Mucosa of rectum (tissue), 2 donors: ENCODE measurements around the gene EIF3B.
"Not testable (repeated sequence)": the region's sequence is repeated elsewhere in the genome, so short reads cannot be mapped to it uniquely, and the experiment has no call there.

Experiments used
- H3K27ac ChIP-seq, 2 donors: one replicate each; pipeline ENCODE4 v1.7.0; 2013; ENCODE audit warnings: inconsistent platforms in 2 of 2, low read depth in 2 of 2, low read length in 2 of 2
- H3K27me3 ChIP-seq, 2 donors: one replicate each; pipeline ENCODE4 v1.7.0; 2013; ENCODE audit warnings: low read length in 2 of 2; ENCODE audit not compliant: control insufficient read depth in 2 of 2, insufficient read depth in 2 of 2
- H3K36me3 ChIP-seq, 2 donors: one replicate each; pipeline ENCODE4 v1.7.0; 2013; ENCODE audit warnings: low read length in 2 of 2; ENCODE audit not compliant: control insufficient read depth in 2 of 2, insufficient read depth in 2 of 2
- H3K4me1 ChIP-seq, 2 donors: one replicate each; pipeline ENCODE4 v1.7.0; 2013; ENCODE audit warnings: low read length in 2 of 2, mild to moderate bottlenecking in 1 of 2; ENCODE audit not compliant: control insufficient read depth in 2 of 2, insufficient read depth in 2 of 2
- H3K4me3 ChIP-seq, 2 donors: one replicate each; pipeline ENCODE4 v1.7.0; 2013; ENCODE audit warnings: low read length in 2 of 2
- H3K9ac ChIP-seq, 2 donors: one replicate each; pipeline ENCODE4 v1.7.0; 2013; ENCODE audit warnings: low read length in 2 of 2, low read depth in 1 of 2, mild to moderate bottlenecking in 1 of 2
- H3K9me3 ChIP-seq, 2 donors: one replicate each; pipeline ENCODE4 v1.7.0; 2013; ENCODE audit warnings: low read length in 2 of 2; ENCODE audit not compliant: control insufficient read depth in 2 of 2
- donor health status: healthy.
- donor health status: Normal muscosa, but diverticular disease.

The EIF3B gene

DNA sequence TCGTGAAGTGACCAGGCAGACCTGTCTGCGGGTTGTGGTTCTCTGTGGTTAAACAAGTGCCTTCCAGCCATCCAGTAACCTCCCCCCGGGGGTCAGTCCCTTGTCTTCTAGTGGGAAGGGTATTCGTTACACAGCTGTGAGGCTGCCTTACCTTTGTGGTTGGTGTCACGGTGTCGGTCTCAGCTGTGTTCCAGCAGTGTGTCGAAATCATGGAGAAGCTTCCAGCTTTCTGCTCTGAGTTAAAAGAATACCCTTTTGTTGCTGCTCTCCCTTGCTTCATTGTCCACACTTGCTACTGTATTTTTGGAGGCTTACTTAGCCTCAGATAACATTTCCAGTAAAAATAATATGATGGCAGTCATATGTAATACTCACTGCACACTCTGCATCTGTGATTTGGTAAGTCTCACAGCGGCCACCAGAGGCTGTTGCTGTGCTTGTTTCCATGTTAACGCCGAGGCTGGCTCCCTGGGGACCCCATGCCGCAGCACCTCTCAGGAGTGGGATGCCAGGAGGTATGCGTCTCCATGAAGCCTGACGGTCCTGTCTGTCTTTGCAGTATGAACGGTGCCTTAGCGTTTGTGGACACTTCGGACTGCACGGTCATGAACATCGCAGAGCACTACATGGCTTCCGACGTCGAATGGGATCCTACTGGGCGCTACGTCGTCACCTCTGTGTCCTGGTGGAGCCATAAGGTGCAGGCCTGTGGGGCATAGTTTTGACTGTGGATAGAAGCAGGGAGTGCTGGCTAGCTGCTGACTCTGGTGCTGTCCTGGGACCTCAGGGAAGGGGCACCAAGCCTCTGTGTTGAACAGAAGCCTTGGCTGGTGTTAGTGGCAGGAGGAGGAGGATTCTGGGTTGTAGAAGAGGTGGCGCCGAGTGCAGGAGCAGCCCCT lies 20.5 kb downstream of the EIF3B start:
- no peak overlapping the region for H3K27ac ChIP-seq
- H3K4me3 ChIP-seq, result no peak overlapping the region
- no peaks in the 10 kb centered on the region for H3K9me3 ChIP-seq
- peaks cover 80 to 88% of the 10 kb centered on the region in 2 donors for H3K36me3 ChIP-seq
- no peaks in the 10 kb centered on the region for H3K4me1 ChIP-seq
- H3K27me3 ChIP-seq, result no peaks in the 10 kb centered on the region
- no peak overlapping the region for H3K9ac ChIP-seq

DNA sequence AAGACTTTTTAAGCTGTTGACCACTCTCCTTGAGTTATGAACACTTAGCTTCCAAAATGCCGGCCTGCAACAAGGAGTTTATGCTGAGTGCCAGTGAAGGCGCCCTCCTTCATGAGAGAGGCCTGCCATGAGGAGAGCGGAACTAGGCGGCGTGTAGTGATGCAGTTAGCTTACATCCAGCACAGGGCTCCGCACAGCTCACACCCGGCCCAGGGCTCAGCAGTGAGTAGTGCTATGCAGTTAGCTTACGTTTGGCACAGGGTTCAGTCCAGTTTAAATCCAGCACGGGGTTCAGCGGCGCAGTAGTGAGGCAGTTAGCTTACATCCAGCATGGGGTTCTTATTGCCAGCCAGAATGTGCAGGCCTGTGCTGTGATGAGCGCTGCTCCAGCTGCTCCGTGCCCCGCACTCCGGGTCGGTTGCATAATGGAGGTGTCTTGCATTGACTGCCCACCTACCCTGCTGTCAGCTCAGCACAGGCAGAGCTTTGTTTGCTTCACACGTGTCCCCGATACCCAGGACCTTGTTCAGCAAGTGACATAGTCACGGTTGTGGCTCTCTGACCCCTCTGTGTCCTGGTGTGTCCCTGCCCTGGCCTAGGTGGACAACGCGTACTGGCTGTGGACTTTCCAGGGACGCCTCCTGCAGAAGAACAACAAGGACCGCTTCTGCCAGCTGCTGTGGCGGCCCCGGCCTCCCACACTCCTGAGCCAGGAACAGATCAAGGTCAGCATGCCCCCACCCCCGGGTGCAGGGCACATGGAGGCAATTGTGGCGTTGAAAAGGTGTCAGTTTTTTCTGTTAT lies 21.9 kb downstream of the EIF3B start:
- H3K27ac ChIP-seq, result no peak overlapping the region
- peaks cover 86 to 90% of the 10 kb centered on the region in 2 donors for H3K36me3 ChIP-seq
- H3K4me3 ChIP-seq, result no peak overlapping the region
- H3K9ac ChIP-seq, result no peak overlapping the region
- H3K4me1 ChIP-seq, result no peaks in the 10 kb centered on the region
- no peaks in the 10 kb centered on the region for H3K27me3 ChIP-seq
- H3K9me3 ChIP-seq, result no peaks in the 10 kb centered on the region

DNA sequence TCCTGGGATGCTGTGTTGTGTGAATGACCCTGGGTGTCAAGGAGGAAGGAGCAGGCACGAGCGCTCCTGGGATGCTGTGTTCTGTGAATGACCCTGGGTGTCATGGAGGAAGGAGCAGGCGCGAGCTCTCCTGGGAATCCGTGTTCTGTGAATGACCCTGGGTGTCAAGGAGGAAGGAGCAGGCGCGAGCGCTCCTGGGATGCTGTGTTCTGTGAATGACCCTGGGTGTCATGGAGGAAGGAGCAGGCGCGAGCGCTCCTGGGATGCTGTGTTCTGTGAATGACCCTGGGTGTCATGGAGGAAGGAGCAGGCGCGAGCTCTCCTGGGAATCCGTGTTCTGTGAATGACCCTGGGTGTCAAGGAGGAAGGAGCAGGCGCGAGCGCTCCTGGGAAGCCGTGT lies 22.9 kb downstream of the EIF3B start:
- not testable (repeated sequence) for H3K9ac ChIP-seq, H3K27ac ChIP-seq, H3K9me3 ChIP-seq, H3K27me3 ChIP-seq, H3K4me3 ChIP-seq, H3K4me1 ChIP-seq
- H3K36me3 ChIP-seq, result peaks cover 78 to 84% of the 10 kb centered on the region in 2 donors

DNA sequence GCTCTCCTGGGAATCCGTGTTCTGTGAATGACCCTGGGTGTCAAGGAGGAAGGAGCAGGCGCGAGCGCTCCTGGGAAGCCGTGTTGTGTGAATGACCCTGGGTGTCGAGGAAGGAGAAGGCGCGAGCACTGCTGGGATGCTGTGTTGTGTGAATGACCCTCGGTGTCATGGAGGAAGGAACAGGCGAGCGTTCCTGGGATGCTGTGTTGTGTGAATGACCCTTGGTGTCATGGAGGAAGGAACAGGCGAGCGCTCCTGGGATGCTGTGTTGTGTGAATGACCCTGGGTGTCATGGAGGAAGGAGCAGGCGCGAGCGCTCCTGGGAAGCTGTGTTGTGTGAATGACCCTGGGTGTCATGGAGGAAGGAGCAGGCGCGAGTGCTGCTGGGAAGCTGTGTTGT lies 23.5 kb downstream of the EIF3B start:
- H3K9me3 ChIP-seq, result not testable (repeated sequence)

DNA sequence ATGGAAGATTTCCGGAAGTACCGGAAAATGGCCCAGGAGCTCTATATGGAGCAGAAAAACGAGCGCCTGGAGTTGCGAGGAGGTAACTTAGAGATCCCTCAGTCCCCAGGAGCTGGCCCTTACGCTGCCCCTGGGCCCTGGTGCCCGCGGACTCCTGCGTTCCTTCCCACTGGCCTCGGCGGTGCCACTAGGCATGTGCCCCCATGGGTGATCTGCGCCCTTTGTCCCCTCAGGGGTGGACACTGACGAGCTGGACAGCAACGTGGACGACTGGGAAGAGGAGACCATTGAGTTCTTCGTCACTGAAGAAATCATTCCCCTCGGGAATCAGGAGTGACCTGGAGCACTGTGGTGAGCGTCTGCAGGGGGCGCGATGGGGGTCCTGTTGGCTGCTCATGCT lies 24.5 kb downstream of the EIF3B start:
- no peaks in the 10 kb centered on the region for H3K27me3 ChIP-seq
- H3K9ac ChIP-seq, result no peak overlapping the region
- peaks cover 65 to 67% of the 10 kb centered on the region in 2 donors for H3K36me3 ChIP-seq

More for the DNA sequence above, 23.5 kb downstream of the EIF3B start:
- H3K9ac ChIP-seq, H3K27ac ChIP-seq, H3K4me1 ChIP-seq, H3K27me3 ChIP-seq, H3K4me3 ChIP-seq: not testable (repeated sequence)
- H3K36me3 ChIP-seq, result peaks cover 71 to 78% of the 10 kb centered on the region in 2 donors

DNA sequence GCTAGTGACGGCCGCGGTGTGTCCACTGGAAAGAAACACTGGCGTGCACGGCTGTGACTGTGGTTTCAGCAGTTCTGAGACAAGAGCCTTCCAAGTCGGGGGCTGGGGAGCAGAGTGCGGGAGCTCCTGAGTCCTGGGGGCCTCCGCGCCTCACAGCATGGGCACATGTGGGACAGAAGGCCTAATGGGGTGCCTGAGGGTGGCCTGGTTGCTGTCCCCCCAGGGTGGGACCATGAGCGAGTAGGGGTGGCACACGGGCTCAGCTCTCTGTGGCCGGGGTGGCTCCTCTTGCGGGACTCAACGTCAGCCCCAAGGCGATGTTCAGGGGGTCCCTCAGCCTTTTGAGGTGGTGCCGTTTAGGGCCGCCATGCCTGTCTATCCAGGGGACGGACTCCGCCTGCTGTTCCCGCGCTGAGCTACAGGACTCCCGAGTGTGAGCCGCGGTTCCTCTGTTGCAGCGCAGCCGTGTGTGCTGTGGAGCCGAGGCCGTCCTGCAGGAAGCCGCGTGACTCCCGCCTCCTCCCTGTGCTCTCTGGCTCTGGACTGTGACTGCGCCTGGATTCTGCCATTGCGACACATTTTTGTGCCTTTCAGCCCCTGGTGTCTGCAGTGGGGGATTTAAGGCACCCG lies 25.3 kb downstream of the EIF3B start:
- H3K9me3 ChIP-seq, result no peaks in the 10 kb centered on the region
- H3K9ac ChIP-seq, result no peak overlapping the region
- no peak overlapping the region for H3K27ac ChIP-seq
- no peaks in the 10 kb centered on the region for H3K4me1 ChIP-seq
- H3K4me3 ChIP-seq, result no peak overlapping the region
- H3K36me3 ChIP-seq, result peaks cover 57 to 60% of the 10 kb centered on the region in 2 donors
- H3K27me3 ChIP-seq, result no peaks in the 10 kb centered on the region

More for the DNA sequence above, 24.5 kb downstream of the EIF3B start:
- no peaks in the 10 kb centered on the region for H3K9me3 ChIP-seq
- no peaks in the 10 kb centered on the region for H3K4me1 ChIP-seq
- H3K4me3 ChIP-seq, result no peak overlapping the region
- no peak overlapping the region for H3K27ac ChIP-seq

DNA sequence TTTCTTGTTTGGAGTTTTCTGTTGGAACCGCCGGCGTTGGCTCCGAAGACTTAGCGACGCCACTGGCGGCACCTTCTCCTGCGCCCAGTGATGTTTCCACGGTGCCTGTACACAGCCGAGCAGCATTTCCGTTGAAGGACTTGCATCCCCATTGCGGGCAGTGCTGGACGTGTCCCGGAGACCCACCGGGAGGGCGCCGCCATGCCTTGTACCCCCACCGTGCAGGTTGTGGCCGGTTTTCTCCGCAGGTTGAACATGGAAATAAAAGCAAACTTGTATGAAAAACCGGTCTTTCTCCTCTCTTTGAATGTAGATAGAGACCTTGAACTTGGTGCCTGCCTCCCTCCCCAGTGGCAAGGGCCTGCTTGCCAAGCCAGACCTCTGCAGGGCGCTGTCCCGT lies 25.8 kb downstream of the EIF3B start:
- Histone ChIP-seq H3K9me3 (no peaks in the 10 kb centered on the region), H3K27ac (no peak overlapping the region), H3K36me3 (peaks cover 52 to 54% of the 10 kb centered on the region in 2 donors), H3K27me3 (no peaks in the 10 kb centered on the region), H3K9ac (no peak overlapping the region), H3K4me1 (no peaks in the 10 kb centered on the region), H3K4me3 (no peak overlapping the region)

DNA sequence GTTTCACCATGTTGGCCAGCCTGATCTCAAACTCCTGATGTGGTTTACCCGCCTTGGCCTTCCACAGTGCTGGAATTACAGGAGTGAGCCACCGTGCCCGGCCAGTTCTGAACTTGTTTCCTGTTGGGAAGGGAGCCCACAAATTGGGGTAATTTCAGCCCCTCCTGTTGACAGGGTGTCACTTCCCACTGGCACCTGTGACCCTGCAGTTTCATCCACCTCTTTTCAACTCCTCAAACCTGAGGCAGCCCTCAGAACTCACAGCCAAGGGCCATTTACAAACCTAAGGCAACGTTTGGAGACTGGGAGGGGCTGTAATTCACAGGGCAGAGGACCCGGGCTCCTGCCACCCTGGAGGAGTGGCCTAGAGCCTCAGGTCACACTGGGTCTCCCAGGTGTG lies 26.6 kb downstream of the EIF3B start:
- Histone ChIP-seq H3K9ac (no peak overlapping the region), H3K27me3 (no peaks in the 10 kb centered on the region), H3K4me1 (no peaks in the 10 kb centered on the region), H3K9me3 (no peaks in the 10 kb centered on the region), H3K36me3 (peaks cover 45 to 48% of the 10 kb centered on the region in 2 donors), H3K4me3 (no peak overlapping the region), H3K27ac (no peak overlapping the region)

DNA sequence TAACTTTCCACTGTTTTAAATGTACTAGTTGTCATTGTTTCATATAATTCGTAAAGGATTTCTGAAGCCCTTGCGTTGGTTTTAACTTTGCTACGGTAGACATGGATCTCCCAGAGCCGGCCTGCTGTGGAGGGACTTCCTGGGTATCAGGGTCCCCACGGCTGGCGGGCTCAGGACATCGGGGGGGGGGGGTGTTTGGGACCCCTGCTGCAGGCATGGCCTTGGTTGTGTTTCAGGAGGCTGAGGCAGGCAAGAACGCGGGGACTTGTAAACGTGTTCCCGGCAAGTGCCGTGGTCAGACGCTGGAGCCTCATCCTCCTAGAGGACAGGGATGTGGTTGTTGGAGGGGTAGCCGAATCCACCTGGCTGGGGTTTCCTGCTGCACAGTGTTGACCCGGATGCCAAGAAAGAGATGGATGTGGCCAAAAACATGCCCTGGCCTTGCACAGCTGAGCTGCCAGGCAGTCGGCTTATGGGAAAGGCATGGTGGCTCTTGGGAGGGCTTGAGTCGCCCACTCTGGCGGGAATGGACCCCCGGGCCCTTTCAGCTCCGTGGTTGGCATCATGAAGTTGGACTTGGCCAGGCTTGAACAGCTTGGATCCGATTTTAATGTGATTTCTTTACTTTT lies 27.4 kb downstream of the EIF3B start:
- Histone ChIP-seq H3K9ac (no peak overlapping the region), H3K36me3 (peaks cover 37 to 40% of the 10 kb centered on the region in 2 donors), H3K4me3 (no peak overlapping the region), H3K27me3 (no peaks in the 10 kb centered on the region), H3K4me1 (no peaks in the 10 kb centered on the region), H3K9me3 (no peaks in the 10 kb centered on the region), H3K27ac (no peak overlapping the region)
